C4-2B (cell line): ENCODE results near the gene SCO2.
A peak's percentile ranks its signal among the peaks of the same experiment; 100 is the strongest.

Source experiments
- H3K27ac ChIP-seq: fragments of 450-650 bp; 2 replicates; pipeline ENCODE4 v1.5.1; 2017
- ZFX ChIP-seq: fragments of 450-650 bp; IDR thresholded peaks from 2 replicates; pipeline ENCODE4 v1.6.1; 2017
- TF ChIP-seq, protein P1 (sequence below): fragments of 450-650 bp; conservative IDR thresholded peaks from 2 replicates; pipeline ENCODE4 v1.5.1; 2017; ENCODE audit warnings: mild to moderate bottlenecking

Gene SCO2

GRCh38 chr22:50569896-50570535 lies 44.6 kb upstream of the SCO2 start:
- H3K27ac ChIP-seq, result no peak overlapping the region
- no peak for TF ChIP-seq ZFX
- TF ChIP-seq, protein P1, sequence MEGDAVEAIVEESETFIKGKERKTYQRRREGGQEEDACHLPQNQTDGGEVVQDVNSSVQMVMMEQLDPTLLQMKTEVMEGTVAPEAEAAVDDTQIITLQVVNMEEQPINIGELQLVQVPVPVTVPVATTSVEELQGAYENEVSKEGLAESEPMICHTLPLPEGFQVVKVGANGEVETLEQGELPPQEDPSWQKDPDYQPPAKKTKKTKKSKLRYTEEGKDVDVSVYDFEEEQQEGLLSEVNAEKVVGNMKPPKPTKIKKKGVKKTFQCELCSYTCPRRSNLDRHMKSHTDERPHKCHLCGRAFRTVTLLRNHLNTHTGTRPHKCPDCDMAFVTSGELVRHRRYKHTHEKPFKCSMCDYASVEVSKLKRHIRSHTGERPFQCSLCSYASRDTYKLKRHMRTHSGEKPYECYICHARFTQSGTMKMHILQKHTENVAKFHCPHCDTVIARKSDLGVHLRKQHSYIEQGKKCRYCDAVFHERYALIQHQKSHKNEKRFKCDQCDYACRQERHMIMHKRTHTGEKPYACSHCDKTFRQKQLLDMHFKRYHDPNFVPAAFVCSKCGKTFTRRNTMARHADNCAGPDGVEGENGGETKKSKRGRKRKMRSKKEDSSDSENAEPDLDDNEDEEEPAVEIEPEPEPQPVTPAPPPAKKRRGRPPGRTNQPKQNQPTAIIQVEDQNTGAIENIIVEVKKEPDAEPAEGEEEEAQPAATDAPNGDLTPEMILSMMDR, result no peak

GRCh38 chr22:50569041-50569459 lies 43.7 kb upstream of the SCO2 start:
- no peak for TF ChIP-seq ZFX
- TF ChIP-seq, protein P1, result no peak
- H3K27ac ChIP-seq, result no peak overlapping the region

GRCh38 chr22:50568626-50569025 lies 43.2 kb upstream of the SCO2 start:
- TF ChIP-seq, protein P1, result no peak
- TF ChIP-seq ZFX, result no peak
- H3K27ac ChIP-seq, result no peak overlapping the region

DNA sequence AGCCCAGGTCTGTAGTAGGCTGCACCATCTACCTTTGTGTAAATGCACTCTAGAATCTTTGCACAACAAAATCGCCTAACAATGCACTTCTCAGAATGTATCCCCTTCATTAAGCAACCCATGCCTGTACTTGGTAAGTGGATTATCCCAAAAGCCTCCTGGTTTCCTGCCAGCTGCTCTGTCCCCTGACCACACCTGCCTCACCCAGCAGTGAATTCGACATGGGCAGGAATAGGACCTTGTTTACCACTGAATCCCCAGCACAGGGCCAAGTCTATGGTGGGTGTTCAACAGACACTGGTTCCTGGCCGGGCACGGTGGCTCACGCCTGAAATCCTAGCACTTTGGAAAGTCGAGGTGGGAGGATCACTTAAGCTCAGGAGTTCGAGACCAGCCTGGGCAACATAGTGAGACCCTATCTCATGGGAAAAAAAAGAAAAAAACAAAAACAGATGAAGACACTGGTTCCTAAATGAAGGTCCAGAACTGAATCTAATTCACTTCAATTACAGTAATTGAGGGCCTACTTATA lies 42.4 kb upstream of the SCO2 start:
- no peak overlapping the region for H3K27ac ChIP-seq
- no peak for TF ChIP-seq ZFX
- TF ChIP-seq, protein P1, result no peak

- TF ChIP-seq, protein P1, result no peak
- no peak for TF ChIP-seq ZFX
- peak overlapping the region; percentile 50; the same call in 1 of the 2 replicates for H3K27ac ChIP-seq
Observed at GRCh38 chr22:50564289-50564688, 38.9 kb upstream of the SCO2 start.

GRCh38 chr22:50563413-50564160 lies 38.2 kb upstream of the SCO2 start:
- TF ChIP-seq, protein P1, result no peak
- no peak for TF ChIP-seq ZFX
- peak overlapping the region; percentile 50 for H3K27ac ChIP-seq
